ENCODE data around the gene PHPT1.
"Not testable (repeated sequence)": the region's sequence is repeated elsewhere in the genome, so short reads cannot be mapped to it uniquely, and the experiment has no call there.

Gene PHPT1

DNA sequence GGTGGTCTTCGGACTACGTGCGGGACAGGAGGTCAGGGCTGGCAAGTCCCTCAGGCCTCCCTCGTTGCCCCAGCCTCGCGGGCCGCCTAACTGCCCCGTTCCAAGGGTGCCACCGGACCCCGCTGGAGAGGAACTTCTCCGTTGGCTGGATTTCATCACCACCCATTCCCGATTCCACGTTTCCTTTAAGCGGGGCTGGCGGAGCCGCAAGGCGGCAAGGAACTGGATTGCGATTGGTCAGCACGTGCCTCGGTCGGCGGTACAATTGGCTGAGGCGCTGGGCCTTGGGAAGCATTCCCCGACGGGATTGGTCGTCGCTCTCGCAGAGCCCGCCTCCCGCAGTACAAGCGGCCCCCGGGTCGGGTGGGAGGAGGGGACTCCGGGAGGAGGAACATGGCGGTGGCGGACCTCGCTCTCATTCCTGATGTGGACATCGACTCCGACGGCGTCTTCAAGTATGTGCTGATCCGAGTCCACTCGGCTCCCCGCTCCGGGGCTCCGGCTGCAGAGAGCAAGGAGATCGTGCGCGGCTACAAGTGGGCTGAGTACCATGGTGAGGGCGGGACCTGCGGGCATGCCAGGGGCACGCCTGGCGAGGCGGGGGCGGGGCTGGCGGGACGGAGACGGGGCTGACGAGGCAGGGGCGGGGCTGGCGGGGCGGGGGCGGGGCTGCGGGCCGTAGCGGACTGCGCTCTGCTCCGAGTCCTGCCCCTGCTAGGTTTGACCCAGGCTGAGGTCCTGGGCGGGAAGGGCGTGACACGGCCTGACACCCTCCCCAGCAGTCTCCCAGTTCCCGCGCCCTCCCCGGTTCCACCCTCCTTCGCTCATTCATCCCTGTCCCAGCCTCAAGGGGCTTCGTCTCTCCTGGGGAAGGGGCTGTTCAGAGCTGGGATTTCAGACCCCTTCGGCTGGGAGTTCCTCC, at the start of gene PHPT1:
TSS of gene PHPT1 (plus strand) at position 372 of the 922 bp plus-strand sequence. CDS start at position 394, 22 bp downstream.
- peak; percentile 97 for DNase-seq (ENCODE audit: low read depth)
- TF ChIP-seq, protein P1, sequence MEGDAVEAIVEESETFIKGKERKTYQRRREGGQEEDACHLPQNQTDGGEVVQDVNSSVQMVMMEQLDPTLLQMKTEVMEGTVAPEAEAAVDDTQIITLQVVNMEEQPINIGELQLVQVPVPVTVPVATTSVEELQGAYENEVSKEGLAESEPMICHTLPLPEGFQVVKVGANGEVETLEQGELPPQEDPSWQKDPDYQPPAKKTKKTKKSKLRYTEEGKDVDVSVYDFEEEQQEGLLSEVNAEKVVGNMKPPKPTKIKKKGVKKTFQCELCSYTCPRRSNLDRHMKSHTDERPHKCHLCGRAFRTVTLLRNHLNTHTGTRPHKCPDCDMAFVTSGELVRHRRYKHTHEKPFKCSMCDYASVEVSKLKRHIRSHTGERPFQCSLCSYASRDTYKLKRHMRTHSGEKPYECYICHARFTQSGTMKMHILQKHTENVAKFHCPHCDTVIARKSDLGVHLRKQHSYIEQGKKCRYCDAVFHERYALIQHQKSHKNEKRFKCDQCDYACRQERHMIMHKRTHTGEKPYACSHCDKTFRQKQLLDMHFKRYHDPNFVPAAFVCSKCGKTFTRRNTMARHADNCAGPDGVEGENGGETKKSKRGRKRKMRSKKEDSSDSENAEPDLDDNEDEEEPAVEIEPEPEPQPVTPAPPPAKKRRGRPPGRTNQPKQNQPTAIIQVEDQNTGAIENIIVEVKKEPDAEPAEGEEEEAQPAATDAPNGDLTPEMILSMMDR (IDR thresholded peaks at IDR 0.05; ENCODE audit: control insufficient read depth, extremely low read depth, insufficient read depth), result no peak
- peak within 1 kb of the TSS; percentile 99 for H3K4me3 ChIP-seq (ENCODE audit: low read depth, low read length)

DNA sequence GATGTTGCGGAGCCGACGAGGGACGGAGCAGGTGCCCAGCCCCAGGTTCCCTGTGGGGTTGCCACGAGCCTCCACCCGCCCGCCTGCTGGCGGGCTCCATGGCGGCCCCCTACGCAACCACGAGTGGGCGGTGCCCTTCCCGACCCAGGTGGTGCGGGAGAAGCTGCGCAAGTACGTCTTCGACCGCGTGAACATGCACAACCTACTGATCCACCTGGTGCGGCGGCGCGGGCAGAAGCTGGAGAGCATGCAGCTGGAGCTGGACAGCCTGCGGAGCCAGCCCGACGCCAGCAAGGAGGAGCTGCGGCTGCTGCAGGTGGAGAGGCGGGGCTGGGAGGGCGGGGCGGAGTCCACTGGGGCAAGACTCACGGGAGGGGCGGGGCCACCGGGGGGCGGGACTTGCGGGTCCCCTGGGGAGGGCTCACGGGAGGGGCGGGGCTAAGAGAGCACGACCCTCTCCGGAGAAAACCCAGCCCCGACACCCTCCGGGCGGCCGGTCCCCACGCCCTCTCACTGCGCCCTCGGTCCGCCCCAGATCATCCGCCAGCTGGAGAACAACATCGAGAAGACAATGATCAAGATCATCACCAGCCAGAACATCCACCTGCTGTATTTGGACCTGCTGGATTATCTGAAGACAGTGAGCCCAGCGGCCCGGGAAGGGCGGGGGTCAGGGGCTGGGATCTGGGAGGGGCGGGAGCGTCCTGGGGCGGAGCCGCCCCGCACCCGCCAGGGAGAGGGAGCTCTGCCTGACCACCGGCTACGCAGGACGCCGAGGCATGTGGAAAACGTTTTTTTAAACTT, 49.2 kb upstream of the PHPT1 start:
- peak; percentile 89 for DNase-seq (ENCODE audit: low read depth)
- TF ChIP-seq, protein P1 (IDR thresholded peaks at IDR 0.05; ENCODE audit: control insufficient read depth, extremely low read depth, insufficient read depth), result no peak
- peak overlapping the region; percentile 81 for H3K4me3 ChIP-seq (ENCODE audit: low read depth, low read length)

DNA sequence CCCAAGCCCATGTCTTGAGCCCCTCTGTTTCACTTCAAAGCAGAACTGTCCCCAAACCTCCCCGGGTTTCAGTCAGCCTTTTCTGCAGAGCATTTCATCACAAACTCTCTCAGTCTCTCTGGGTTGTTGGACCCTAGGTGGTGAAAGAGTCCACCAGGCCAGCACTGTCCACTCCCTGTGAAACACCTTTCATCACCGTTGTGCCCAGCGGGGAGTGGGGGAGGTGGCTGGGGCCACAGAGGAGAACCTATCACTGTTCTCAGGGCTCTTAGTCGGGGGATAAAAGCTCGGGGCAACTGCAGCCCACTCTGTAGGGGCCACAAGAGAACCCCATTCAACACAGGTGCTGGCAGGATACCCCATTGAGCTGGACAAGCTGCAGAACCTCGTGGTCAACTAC, 46.9 kb upstream of the PHPT1 start:
- DNase-seq (ENCODE audit: low read depth), result no peak
- TF ChIP-seq, protein P1 (IDR thresholded peaks at IDR 0.05; ENCODE audit: control insufficient read depth, extremely low read depth, insufficient read depth), result no peak
- no peak overlapping the region for H3K4me3 ChIP-seq (ENCODE audit: low read depth, low read length)

DNA sequence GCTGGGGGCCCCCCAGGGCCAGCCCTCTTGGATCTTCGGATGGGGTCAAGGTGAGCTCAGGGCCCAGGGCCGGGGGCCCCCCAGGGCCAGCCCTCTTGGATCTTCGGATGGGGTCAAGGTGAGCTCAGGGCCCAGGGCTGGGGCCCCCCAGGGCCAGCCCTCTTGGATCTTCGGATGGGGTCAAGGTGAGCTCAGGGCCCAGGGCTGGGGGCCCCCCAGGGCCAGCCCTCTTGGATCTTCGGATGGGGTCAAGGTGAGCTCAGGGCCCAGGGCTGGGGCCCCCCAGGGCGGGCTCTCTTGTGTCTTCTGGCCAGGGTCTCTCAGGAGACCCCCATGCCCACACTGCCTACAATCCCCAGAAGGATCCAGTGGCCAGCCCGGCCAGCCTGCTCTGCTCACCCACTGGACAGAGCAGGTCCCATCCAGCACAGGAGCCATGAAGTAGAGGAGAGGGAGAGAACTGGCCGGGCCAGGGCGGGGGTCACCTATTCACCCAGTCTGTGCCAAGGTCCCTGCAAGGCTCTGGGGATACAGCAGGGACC, 46.1 kb upstream of the PHPT1 start:
- DNase-seq (ENCODE audit: low read depth); H3K4me3 ChIP-seq (ENCODE audit: low read depth, low read length): not testable (repeated sequence)

DNA sequence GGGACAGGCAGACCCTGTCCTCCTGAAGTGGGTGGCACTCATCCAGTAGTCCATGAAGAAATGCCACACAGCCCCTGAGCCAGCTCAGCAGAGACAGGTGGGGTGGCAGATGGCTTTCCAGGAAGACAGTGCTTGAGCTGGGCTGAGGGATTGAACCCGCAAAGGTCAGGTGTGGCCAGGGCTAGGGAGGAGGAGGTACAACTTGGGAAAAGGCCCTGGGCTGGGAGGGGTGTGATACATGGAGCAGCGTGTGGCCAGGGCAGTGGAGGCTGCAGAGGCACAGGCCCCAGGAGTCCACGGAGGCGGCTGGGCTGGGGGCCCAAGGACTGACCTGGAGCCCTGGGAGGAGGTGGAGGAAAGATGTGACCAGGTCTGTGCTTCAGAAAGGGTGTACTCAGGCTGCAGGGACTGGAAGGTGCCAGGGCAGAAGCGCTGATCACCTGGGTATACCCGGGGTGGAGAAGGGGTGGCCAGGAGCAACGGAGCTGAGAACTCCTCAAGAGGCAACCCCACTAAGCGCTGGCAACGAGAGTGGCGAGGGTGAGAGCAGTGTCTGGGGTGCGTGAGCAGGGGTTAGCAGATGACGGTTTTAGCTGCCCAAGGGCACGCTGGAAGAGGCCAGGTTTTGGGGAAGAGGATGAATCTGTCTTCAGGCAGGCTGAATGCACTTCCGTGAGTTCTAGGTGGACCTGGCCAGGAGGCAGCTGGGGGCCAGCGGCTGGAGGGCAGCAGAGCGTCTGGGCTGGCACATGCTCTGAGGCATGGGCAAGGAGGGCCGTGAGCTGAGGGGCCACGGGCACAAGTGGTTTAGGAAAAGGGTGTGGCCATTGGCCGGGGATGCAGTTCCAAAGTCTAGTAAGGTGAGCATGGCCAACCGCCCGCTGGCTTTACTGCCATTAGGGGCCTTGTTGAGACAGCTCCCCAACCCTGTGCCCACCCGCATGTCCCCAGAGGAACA, 45.4 kb upstream of the PHPT1 start:
- no peak for DNase-seq (ENCODE audit: low read depth)
- no peak overlapping the region for H3K4me3 ChIP-seq (ENCODE audit: low read depth, low read length)
- TF ChIP-seq, protein P1 (IDR thresholded peaks at IDR 0.05; ENCODE audit: control insufficient read depth, extremely low read depth, insufficient read depth), result no peak

DNA sequence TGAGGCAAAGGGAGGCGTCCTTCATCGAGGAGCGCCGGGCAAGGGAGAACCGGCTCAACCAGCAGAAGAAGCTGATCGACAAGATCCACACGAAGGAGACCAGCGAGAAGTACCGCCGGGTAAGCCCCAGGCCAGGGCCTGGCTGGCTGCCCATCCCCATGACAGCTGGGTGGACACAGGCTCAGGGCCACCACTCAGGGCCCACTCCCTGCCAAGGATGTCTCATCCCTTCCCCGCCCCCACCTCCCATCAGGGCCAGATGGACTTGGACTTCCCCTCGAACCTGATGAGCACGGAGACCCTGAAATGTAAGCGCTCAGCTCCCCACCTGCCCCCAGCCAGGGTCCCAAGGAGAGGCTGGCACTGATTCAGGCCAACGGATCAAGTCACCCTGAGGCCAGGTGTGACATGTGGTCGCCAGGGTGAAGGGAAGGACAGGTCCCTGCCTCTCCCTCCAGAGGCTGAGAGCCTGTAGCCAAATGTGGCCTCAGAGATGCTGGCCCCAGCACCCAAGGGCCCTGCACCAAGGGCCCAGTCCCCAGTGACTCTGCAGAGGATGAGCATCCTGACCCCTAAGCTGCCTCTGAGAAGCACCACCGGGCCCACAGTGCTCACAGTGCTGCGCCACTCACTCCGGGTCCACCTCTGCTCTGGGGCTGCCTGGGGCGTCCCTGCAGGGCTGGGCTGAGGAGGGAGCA, 44.6 kb upstream of the PHPT1 start:
- TF ChIP-seq, protein P1 (IDR thresholded peaks at IDR 0.05; ENCODE audit: control insufficient read depth, extremely low read depth, insufficient read depth), result no peak
- peak; percentile 91 for DNase-seq (ENCODE audit: low read depth)
- no peak overlapping the region for H3K4me3 ChIP-seq (ENCODE audit: low read depth, low read length)

Data from LNCaP clone FGC (cell line).